AG04450 (cell line): ENCODE results near the gene FAM3A. TPM values are rescaled to one million over a fixed set of nuclear protein-coding genes. Genes with fewer than 3 reads are reported as not detected.

Experiments
- CTCF ChIA-PET: fragments of 300-600, 350-600 bp; formaldehyde crosslinking; extraction: SDS; loops from one replicate; lab custom pipeline; 2022; ENCODE audit warnings: antibody characterized with exemption, inconsistent platforms; lab: Charles Lee
- POLR2A ChIA-PET: fragments of 350-600 bp; formaldehyde crosslinking; extraction: SDS; loops from one replicate; lab custom pipeline; 2021; ENCODE audit warnings: antibody characterized with exemption, inconsistent platforms; lab: Yijun Ruan, JAX
- DNase-seq: peaks from one replicate; pipeline ENCODE4 v3.0.0-alpha.2; 2011; ENCODE audit warnings: low read depth, low spot score
- H3K27ac ChIP-seq: one replicate; pipeline ENCODE4 v1.5.1; 2012; ENCODE audit warnings: low read depth, low read length, control low read depth
- H3K27me3 ChIP-seq: one replicate; pipeline ENCODE4 v1.6.0; 2012; ENCODE audit warnings: low read length; ENCODE audit not compliant: control insufficient read depth, insufficient read depth
- H3K4me3 ChIP-seq: 2 replicates; pipeline ENCODE4 v1.5.1; 2011; ENCODE audit warnings: mild to moderate bottlenecking, low read depth, low read length, control low read depth
- H3K9me3 ChIP-seq: 2 replicates; pipeline ENCODE4 v1.5.1; 2012; ENCODE audit warnings: low read length; ENCODE audit not compliant: control insufficient read depth, insufficient read depth
- CTCF ChIP-seq: IDR thresholded peaks from 2 replicates; pipeline ENCODE4 v1.5.1; 2011; ENCODE audit warnings: low read depth, low read length, control low read depth, inconsistent platforms
- polyA plus RNA-seq: library from polyadenylated mRNA; depleted of rRNA; stranded (reverse); fragments of >200 nt; gene quantifications from 2 replicates; pipeline ENCODE4 v1.2.3, GENCODE V29; 2011

Gene FAM3A
- polyA plus RNA-seq, 1 experiment = 15.5 TPM

- ChIA-PET CTCF (no interaction called here), POLR2A (interaction anchor here (0.5 to 2.2 kb wide), 7 partner anchors 8 to 62 kb away, joined by 3 to 12 read pairs (median 6); partner anchors contain the start of genes ATP6AP1, FAM3A and LAGE3)
- H3K4me3 ChIP-seq = peak within 1 kb of the TSS; percentile 67
- peak within 1 kb of the TSS; percentile 93 for H3K27ac ChIP-seq
- no peak for TF ChIP-seq CTCF
- no peaks in the 10 kb centered on the region for H3K9me3 ChIP-seq
- H3K27me3 ChIP-seq = no peaks in the 10 kb centered on the region
- DNase-seq = peak; percentile 74
Measured at GRCh38 chrX:154490414-154491083, 25.5 kb downstream of the FAM3A start, which contains the start of gene SLC10A3. Gene SLC10A3, minus strand, starts transcription at chrX:154490629. Its CDS starts 1,689 bp downstream, at chrX:154488940.

GRCh38 chrX:154490021-154490413 lies 26.0 kb downstream of the FAM3A start:
- Histone ChIP-seq H3K4me3 (peak overlapping the region; percentile 63), H3K27ac (no peak overlapping the region), H3K27me3 (no peaks in the 10 kb centered on the region), H3K9me3 (no peaks in the 10 kb centered on the region)
- DNase-seq = no peak
- POLR2A ChIA-PET = interaction anchor here (1.0 to 2.2 kb wide), 5 partner anchors 8 to 61 kb away, joined by 3 to 12 read pairs (median 6); partner anchors contain the start of genes ATP6AP1, FAM3A and LAGE3
- CTCF ChIA-PET = no interaction called here
- TF ChIP-seq CTCF = no peak

GRCh38 chrX:154489182-154489581 lies 26.9 kb downstream of the FAM3A start:
- Histone ChIP-seq H3K4me3 (peak overlapping the region; percentile 63), H3K9me3 (no peaks in the 10 kb centered on the region), H3K27ac (no peak overlapping the region), H3K27me3 (no peaks in the 10 kb centered on the region)
- ChIA-PET POLR2A (interaction anchor here (1.8 to 2.2 kb wide), 2 partner anchors 11 to 27 kb away, joined by 11 to 12 read pairs; partner anchors contain the start of genes FAM3A and LAGE3), CTCF (no interaction called here)
- no peak for TF ChIP-seq CTCF
- no peak for DNase-seq

GRCh38 chrX:154488336-154489075 lies 27.5 kb downstream of the FAM3A start:
- Histone ChIP-seq H3K27me3 (no peaks in the 10 kb centered on the region), H3K9me3 (no peaks in the 10 kb centered on the region), H3K27ac (no peak overlapping the region), H3K4me3 (no peak overlapping the region)
- no peak for TF ChIP-seq CTCF
- CTCF ChIA-PET = no interaction called here
- POLR2A ChIA-PET = interaction anchor here (2.2 kb wide), 1 partner anchor 28 kb away, joined by 12 read pairs; the partner anchor contains the start of gene FAM3A
- no peak for DNase-seq
